MM.1S (cell line): ENCODE measurements around the gene SEMA3A.

ENCODE experiments used
- DNase-seq: peaks from one replicate; pipeline ENCODE4 v3.0.0-alpha.2; 2015
- H2AFZ ChIP-seq: fragments of 300-600 bp; sonication (generic); 2 replicates; pipeline ENCODE4 v1.6.0; 2016; ENCODE audit warnings: antibody characterized with exemption, low read length
- H3F3A ChIP-seq: fragments of 300-600 bp; sonication (generic); 2 replicates; pipeline ENCODE4 v1.6.1; 2016; ENCODE audit warnings: mild to moderate bottlenecking, antibody characterized with exemption, low read length, moderate library complexity, mixed read lengths; ENCODE audit not compliant: insufficient read depth
- H3K27ac ChIP-seq: fragments of 300-600 bp; sonication (generic); 2 replicates; pipeline ENCODE4 v1.5.1; 2016; ENCODE audit warnings: mild to moderate bottlenecking, low read length
- H3K27me3 ChIP-seq: fragments of 300-600 bp; sonication (generic); replicated peaks from 2 replicates; pipeline ENCODE4 v1.6.0; 2016; ENCODE audit warnings: low read length; ENCODE audit not compliant: insufficient read depth
- H3K36me3 ChIP-seq: fragments of 300-600 bp; sonication (generic); replicated peaks from 2 replicates; pipeline ENCODE4 v1.6.1; 2016; ENCODE audit warnings: mild to moderate bottlenecking, low read length, mixed read lengths; ENCODE audit not compliant: insufficient read depth
- H3K4me1 ChIP-seq: fragments of 300-600 bp; sonication (generic); 2 replicates; pipeline ENCODE4 v1.6.1; 2016; ENCODE audit warnings: low read length, mixed read lengths
- H3K4me2 ChIP-seq: fragments of 300-600 bp; sonication (generic); 2 replicates; pipeline ENCODE4 v1.6.0; 2016; ENCODE audit warnings: low read depth, low read length
- H3K4me3 ChIP-seq: fragments of 300-600 bp; sonication (generic); 2 replicates; pipeline ENCODE4 v1.5.1; 2016; ENCODE audit warnings: low read length, mixed read lengths
- H3K79me2 ChIP-seq: fragments of 300-600 bp; sonication (generic); 2 replicates; pipeline ENCODE4 v1.6.1; 2016; ENCODE audit warnings: mixed run types, low read length, mixed read lengths
- H3K9ac ChIP-seq: fragments of 300-600 bp; sonication (generic); 2 replicates; pipeline ENCODE4 v1.6.1; 2016; ENCODE audit warnings: low read length, mixed read lengths
- H3K9me2 ChIP-seq: fragments of 300-600 bp; sonication (generic); replicated peaks from 2 replicates; pipeline ENCODE4 v1.6.1; 2016; ENCODE audit warnings: mild to moderate bottlenecking, low read length, mixed read lengths; ENCODE audit not compliant: insufficient read depth
- H3K9me3 ChIP-seq: fragments of 300-600 bp; sonication (generic); replicated peaks from 2 replicates; pipeline ENCODE4 v1.6.1; 2016; ENCODE audit warnings: mild to moderate bottlenecking, low read length, mixed read lengths; ENCODE audit not compliant: insufficient read depth
- H4K20me1 ChIP-seq: fragments of 300-600 bp; sonication (generic); 2 replicates; pipeline ENCODE4 v1.6.1; 2016; ENCODE audit warnings: mild to moderate bottlenecking, low read length, moderate library complexity, mixed read lengths; ENCODE audit not compliant: insufficient read depth
- CTCF ChIP-seq: fragments of 300-600 bp; sonication (generic); IDR thresholded peaks from 2 replicates; pipeline ENCODE4 v1.5.1; 2016; ENCODE audit warnings: antibody characterized with exemption, low read length, mixed read lengths
- EZH2 ChIP-seq: fragments of 300-600 bp; sonication (generic); optimal IDR thresholded peaks from 2 replicates; pipeline ENCODE3; 2017; ENCODE audit warnings: low read depth, mild to moderate bottlenecking, antibody characterized with exemption, low read length, mixed read lengths
- EZH2phosphoT487 ChIP-seq: fragments of 300-600 bp; sonication (generic); IDR thresholded peaks from 2 replicates; pipeline ENCODE4 v1.6.1; 2018; ENCODE audit warnings: antibody characterized with exemption, low read length

SEMA3A gene

GRCh38 chr7:84200859-84201258 is 6.3 kb upstream of the SEMA3A start:
- H3K79me2 ChIP-seq = no peaks in the 10 kb centered on the region
- no peak for DNase-seq
- H3K9me3 ChIP-seq = no peaks in the 10 kb centered on the region
- H3K27me3 ChIP-seq = no peaks in the 10 kb centered on the region
- H3K4me2 ChIP-seq = no peak overlapping the region
- no peaks in the 10 kb centered on the region for H3K36me3 ChIP-seq
- no peak overlapping the region for H3K9ac ChIP-seq
- no peaks in the 10 kb centered on the region for H3K4me1 ChIP-seq
- H4K20me1 ChIP-seq = no peaks in the 10 kb centered on the region
- H3K4me3 ChIP-seq = no peak overlapping the region
- TF ChIP-seq CTCF = no peak
- no peak for TF ChIP-seq EZH2phosphoT487
- no peak for TF ChIP-seq EZH2
- H2AFZ ChIP-seq = no peak overlapping the region
- H3F3A ChIP-seq = no peaks in the 10 kb centered on the region
- no peak overlapping the region for H3K27ac ChIP-seq
- no peaks in the 10 kb centered on the region for H3K9me2 ChIP-seq

GRCh38 chr7:84199216-84199615 is 4.6 kb upstream of the SEMA3A start:
- DNase-seq = no peak
- no peak for TF ChIP-seq EZH2phosphoT487
- TF ChIP-seq CTCF = no peak
- no peak for TF ChIP-seq EZH2
- H2AFZ ChIP-seq = no peak overlapping the region
- no peak overlapping the region for H3K4me2 ChIP-seq
- no peak overlapping the region for H3K4me3 ChIP-seq
- H3K9ac ChIP-seq = no peak overlapping the region
- no peaks in the 10 kb centered on the region for H3K36me3 ChIP-seq
- H3K79me2 ChIP-seq = no peaks in the 10 kb centered on the region
- peaks cover under 1% of the 10 kb centered on the region; the same call in 1 of the 2 replicates for H3K4me1 ChIP-seq
- H3K9me2 ChIP-seq = no peaks in the 10 kb centered on the region
- H3K27ac ChIP-seq = no peak overlapping the region
- H3F3A ChIP-seq = 0 out of 2 replicates have a peak, but pooled peaks cover 4% of the 10 kb centered on the region
- no peaks in the 10 kb centered on the region for H3K9me3 ChIP-seq
- no peaks in the 10 kb centered on the region for H3K27me3 ChIP-seq
- H4K20me1 ChIP-seq = no peaks in the 10 kb centered on the region

- H3F3A ChIP-seq = 0 out of 2 replicates have a peak, but pooled peaks cover 4% of the 10 kb centered on the region
- H4K20me1 ChIP-seq = no peaks in the 10 kb centered on the region
- H3K36me3 ChIP-seq = no peaks in the 10 kb centered on the region
- peaks cover 5% of the 10 kb centered on the region; the same call in 1 of the 2 replicates for H3K4me1 ChIP-seq
- no peak overlapping the region for H3K27ac ChIP-seq
- H3K4me3 ChIP-seq = no peak overlapping the region
- H3K9me3 ChIP-seq = no peaks in the 10 kb centered on the region
- H3K27me3 ChIP-seq = no peaks in the 10 kb centered on the region
- H3K9me2 ChIP-seq = no peaks in the 10 kb centered on the region
- H3K4me2 ChIP-seq = no peak overlapping the region
- H3K79me2 ChIP-seq = no peaks in the 10 kb centered on the region
- no peak overlapping the region for H2AFZ ChIP-seq
- H3K9ac ChIP-seq = no peak overlapping the region
- TF ChIP-seq EZH2phosphoT487 (no peak), EZH2 (no peak), CTCF (no peak)
- no peak for DNase-seq
These were observed 1.5 kb upstream of the SEMA3A start for GRCh38 chr7:84196084-84196503.
